K562 (cell line): ENCODE data around the gene CPT1A. TPM values are rescaled to one million over a fixed set of nuclear protein-coding genes. Genes with fewer than 3 reads are reported as not detected.

Source experiments
- ATAC-seq: fragments of 200-7000 bp; cut with Tn5 transposase; 3 replicates; pipeline ENCODE4 v1.9.1; 2020; ENCODE audit warnings: moderate library complexity
- BruUV-seq: library from RNA; stranded (reverse); fragments of 400-500 nt; replicated peaks from 2 replicates; lab custom pipeline; 2021; lab: Mats Ljungman, UMichigan
- CTCF ChIA-PET: fragments of 300-600 bp; formaldehyde crosslinking; extraction: SDS; loops from one replicate; lab custom pipeline; 2021; ENCODE audit warnings: low intra/inter-chr PET ratio; lab: Yijun Ruan, JAX
- POLR2A ChIA-PET: fragments of 300-600, 350-650 bp; sonication (Branson Sonifier 250); formaldehyde crosslinking; extraction: SDS; loops from one replicate; lab custom pipeline; 2021; ENCODE audit warnings: antibody characterized with exemption, inconsistent platforms; lab: Yijun Ruan, JAX
- DNase-seq, 4 experiments: peaks; one replicate each; pipeline versions ENCODE4 v3.0.0 to v3.0.0-alpha.2; 2011 to 2018; ENCODE audit warnings: low spot score in 3 of 4, mixed read lengths in 3 of 4; ENCODE audit errors: extremely low read depth in 1 of 4
- FAIRE-seq: peaks from 2 replicates; lab custom pipeline; 2011; peaks lifted over from hg19 to GRCh38; lab: Jason Lieb, UNC
- H2AFZ ChIP-seq: 2 replicates; pipeline ENCODE4 v1.6.0; 2011; ENCODE audit warnings: low read depth, low read length, control low read depth, inconsistent platforms
- H3K27ac ChIP-seq: fragments of 200-600 bp; 3 replicates; pipeline ENCODE4 v1.8.0; 2011; ENCODE audit warnings: low read depth, mild to moderate bottlenecking, control low read depth, inconsistent platforms, low read length, moderate library complexity, mixed read lengths; ENCODE audit errors: extremely low read depth
- H3K27me3 ChIP-seq, 2 experiments: fragments of 300-600 bp in 1 of 2; 2 replicates in 1 of 2; 3 replicates in 1 of 2; pipeline versions ENCODE4 v1.6.0 to v1.8.0; 2011; ENCODE audit warnings: inconsistent platforms in 2 of 2, low read length in 2 of 2, mild to moderate bottlenecking in 1 of 2, mixed read lengths in 1 of 2, moderate library complexity in 1 of 2; ENCODE audit not compliant: control insufficient read depth in 2 of 2, insufficient read depth in 2 of 2
- H3K36me3 ChIP-seq: fragments of 300-600 bp; 3 replicates; pipeline ENCODE4 v1.8.0; 2011; ENCODE audit warnings: mild to moderate bottlenecking, low read length, inconsistent platforms; ENCODE audit not compliant: control insufficient read depth, insufficient read depth
- H3K4me1 ChIP-seq, 2 experiments: fragments of 200-600 bp in 1 of 2; replicated peaks in 1 of 2; 2 replicates in 1 of 2; 3 replicates in 1 of 2; pipeline versions ENCODE4 v1.5.1 to v1.8.0; 2011; ENCODE audit warnings: inconsistent platforms in 2 of 2, low read length in 2 of 2, mild to moderate bottlenecking in 1 of 2, mixed read lengths in 1 of 2, moderate library complexity in 1 of 2; ENCODE audit not compliant: control insufficient read depth in 2 of 2, insufficient read depth in 2 of 2
- H3K4me2 ChIP-seq: 2 replicates; pipeline ENCODE4 v1.6.1; 2011; ENCODE audit warnings: low read length, control low read depth, inconsistent platforms, mixed read lengths; ENCODE audit not compliant: insufficient read depth
- H3K4me3 ChIP-seq: fragments of 200-600 bp; sonication (generic), shearing (Covaris generic); 2 replicates; pipeline ENCODE4 v1.5.1; 2016; ENCODE audit warnings: control low read depth, inconsistent platforms
- H3K79me2 ChIP-seq: fragments of 200-600 bp; 3 replicates; pipeline ENCODE4 v1.8.0; 2011; ENCODE audit warnings: low read length, inconsistent platforms; ENCODE audit not compliant: control insufficient read depth, insufficient read depth
- H3K9ac ChIP-seq, 2 experiments: 2 replicates each; pipeline versions ENCODE4 v1.6.0 to v1.6.1; 2011; ENCODE audit warnings: low read depth in 2 of 2, low read length in 2 of 2, control low read depth in 1 of 2, inconsistent platforms in 1 of 2, mild to moderate bottlenecking in 1 of 2, mixed read lengths in 1 of 2; ENCODE audit not compliant: insufficient read depth in 1 of 2
- H3K9me1 ChIP-seq: one replicate; pipeline ENCODE4 v1.6.0; 2011; ENCODE audit warnings: inconsistent platforms, mild to moderate bottlenecking, low read length, moderate library complexity; ENCODE audit not compliant: control insufficient read depth, insufficient read depth
- H3K9me3 ChIP-seq: replicated peaks from 2 replicates; pipeline ENCODE4 v1.5.1; 2011; ENCODE audit warnings: low read depth, low read length, inconsistent platforms; ENCODE audit not compliant: control insufficient read depth, insufficient read depth
- H4K20me1 ChIP-seq: replicated peaks from 2 replicates; pipeline ENCODE4 v1.6.1; 2011; ENCODE audit warnings: low read length, inconsistent platforms, mixed read lengths; ENCODE audit not compliant: control insufficient read depth, insufficient read depth
- CEBPZ ChIP-seq: fragments of 150-350 bp; IDR thresholded peaks from 2 replicates; pipeline ENCODE4 v1.6.1; 2014; ENCODE audit warnings: low read depth, mild to moderate bottlenecking, low read length, borderline replicate concordance
- ETV5 ChIP-seq: sonication (generic); formaldehyde crosslinking; IDR thresholded peaks from 2 replicates; pipeline ENCODE4 v1.4.0; 2020; ENCODE audit warnings: low read depth, mild to moderate bottlenecking, missing genetic modification reagents
- FOXA1 ChIP-seq: fragments of 450-650 bp; IDR thresholded peaks from 2 replicates; pipeline ENCODE4 v1.6.1; 2016; ENCODE audit warnings: mild to moderate bottlenecking, borderline replicate concordance
- HES1 ChIP-seq: fragments of 450-650 bp; IDR thresholded peaks from 2 replicates; pipeline ENCODE4 v1.6.1; 2016; ENCODE audit warnings: low read depth, mild to moderate bottlenecking, moderate library complexity
- HEY1 ChIP-seq: fragments of 250-450 bp; sonication (Bioruptor Pico); IDR thresholded peaks from 2 replicates; pipeline ENCODE4 v1.5.0; 2020; ENCODE audit warnings: mild to moderate bottlenecking, moderate library complexity, borderline replicate concordance
- KAT7 ChIP-seq: sonication (generic); formaldehyde crosslinking; IDR thresholded peaks from 2 replicates; pipeline ENCODE4 v1.8.0; 2022; ENCODE audit warnings: missing genetic modification reagents, mild to moderate bottlenecking, borderline replicate concordance
- MBD1 ChIP-seq: fragments of 250-450 bp; sonication (Bioruptor Pico); IDR thresholded peaks from 2 replicates; pipeline ENCODE4 v1.8.0; 2022; ENCODE audit warnings: inconsistent platforms
- PRMT5 ChIP-seq: sonication (generic); formaldehyde crosslinking; IDR thresholded peaks from 2 replicates; pipeline ENCODE4 v1.5.0; 2020; ENCODE audit warnings: missing genetic modification reagents
- PURB ChIP-seq: sonication (generic); formaldehyde crosslinking; IDR thresholded peaks from 2 replicates; pipeline ENCODE4 v1.9.0; 2021; ENCODE audit warnings: low read depth, mild to moderate bottlenecking, missing genetic modification reagents
- RB1 ChIP-seq: fragments of 450-650 bp; IDR thresholded peaks from 2 replicates; pipeline ENCODE4 v1.6.1; 2017; ENCODE audit warnings: low read depth, mild to moderate bottlenecking
- RCOR1 ChIP-seq, 2 experiments: IDR thresholded peaks; 2 replicates each; pipeline ENCODE4 v1.6.1; 2012; ENCODE audit warnings: low read depth in 2 of 2, low read length in 2 of 2, borderline replicate concordance in 1 of 2, improper control_type of control experiment in 1 of 2
- SIRT6 ChIP-seq: IDR thresholded peaks from one replicate; pipeline ENCODE4 v1.6.1; 2012; ENCODE audit warnings: low read depth, mild to moderate bottlenecking, control low read depth, inconsistent platforms, low read length, moderate library complexity
- TBP ChIP-seq: optimal IDR thresholded peaks from 2 replicates; pipeline ENCODE3; 2011; ENCODE audit warnings: low read depth, low read length, improper control_type of control experiment
- ZC3H8 ChIP-seq: fragments of 450-650 bp; IDR thresholded peaks from 2 replicates; pipeline ENCODE4 v1.6.1; 2017
- ZFP36 ChIP-seq: fragments of 150-350 bp; IDR thresholded peaks from 2 replicates; pipeline ENCODE4 v1.6.1; 2018; ENCODE audit warnings: low read length, low read depth; ENCODE audit not compliant: partially characterized antibody
- ZNF197 ChIP-seq: fragments of 200-800 bp; sonication (Bioruptor generic); IDR thresholded peaks from 2 replicates; pipeline ENCODE4 v1.6.1; 2016; ENCODE audit warnings: low read depth, missing genetic modification characterization, missing compliant biosample characterization
- ZNF507 ChIP-seq: conservative IDR thresholded peaks from 2 replicates; pipeline ENCODE4 v1.6.1; 2017; ENCODE audit warnings: missing genetic modification characterization, missing compliant biosample characterization
- ZNF707 ChIP-seq: fragments of 250-450 bp; sonication (Bioruptor Pico); conservative IDR thresholded peaks from 2 replicates; pipeline ENCODE4 v1.8.0; 2022; ENCODE audit warnings: inconsistent platforms, mild to moderate bottlenecking, moderate library complexity
- ZSCAN29 ChIP-seq: fragments of 450-650 bp; IDR thresholded peaks from 2 replicates; pipeline ENCODE4 v1.6.1; 2017
- WGBS: fragments of 100-300 bp; shearing (Covaris generic); methylation state at CpG from one replicate; pipeline ENCODE4 v1.1.6; 2016; ENCODE audit warnings: low coverage, mixed read lengths; ENCODE audit not compliant: insufficient coverage; ENCODE audit errors: missing lambda C conversion rate; 5-methylcytosine and 5-hydroxymethylcytosine counted together
- in situ Hi-C: fragments of 300-500 bp; cut with MboI; formaldehyde crosslinking; loops from 4 replicates; pipeline ENCODE4 v1.15.0; 2018; ENCODE audit warnings: inconsistent platforms, mixed read lengths
- intact Hi-C: fragments of 100-400 bp; cut with micrococcal nuclease; formaldehyde crosslinking; loops from 2 replicates; pipeline ENCODE4 v1.14.2; 2022
- polyA plus RNA-seq, 8 experiments: library from polyadenylated mRNA; depleted of rRNA in 4 of 8; stranded (reverse) in 5 of 8; unstranded in 3 of 8; fragments of >200 nt; fragmentation: Nextera tagmentation in 2 of 8; fragmentation: Illumina TruSeq in 1 of 8; extraction: Ambion mirVana in 2 of 8; extraction: Trizol in 1 of 8; gene quantifications; 2 replicates each; pipeline versions ENCODE4 v1.2.1 to v1.2.3, GENCODE V29; 2011 to 2014; ENCODE audit warnings: inconsistent platforms in 1 of 8, missing spikeins in 1 of 8
- total RNA-seq, 7 experiments: library from RNA; depleted of rRNA in 6 of 7; stranded (reverse); fragments of >200 nt in 6 of 7; fragmentation: Illumina TruSeq in 2 of 7; extraction: Trizol in 2 of 7; gene quantifications; 2 replicates each; pipeline versions ENCODE4 v1.2.1 to v1.2.3, GENCODE V29; 2011 to 2021; ENCODE audit warnings: low replicate concordance in 1 of 7

CPT1A gene
- total and polyA plus RNA-seq, 9 of the 15 experiments (the other 6 are each of a cell fraction or from before 2014, with no cell fraction given) = 2.6 to 29.1 (median 12.3) TPM

- ChIA-PET POLR2A (interaction anchor here (1.1 kb wide), 1 partner anchor 14 kb away, joined by 4 read pairs; no protein-coding TSS in a partner anchor), CTCF (no interaction called here)
- Histone ChIP-seq H3K4me2 (no peak overlapping the region), H3K4me3 (no peak overlapping the region), H3K9me3 (no peaks in the 10 kb centered on the region), H4K20me1 (no peaks in the 10 kb centered on the region), H3K9me1 (no peaks in the 10 kb centered on the region), H3K4me1 (no peaks in the 10 kb centered on the region), H3K27me3 (no peaks in the 10 kb centered on the region), H3K79me2 (no peaks in the 10 kb centered on the region), H3K27ac (no peak overlapping the region), H3K36me3 (peaks cover 25% of the 10 kb centered on the region; the same call in 1 of the 3 replicates), H2AFZ (no peak overlapping the region), H3K9ac (no peak overlapping the region)
- FAIRE-seq (no peak), DNase-seq (no peak), ATAC-seq (no peak)
- intact Hi-C loops = no loop called here
- in situ Hi-C loops = no loop called here
- WGBS = 90% methylated on average over 13 of the region's 18 CpGs
- no TSS peak for BruUV-seq
- TF ChIP-seq SIRT6 (no peak), ETV5 (CRISPR knock-in tag) (no peak), ZNF197 (CRISPR knock-in tag) (no peak), TBP (no peak), RCOR1 (IDR thresholded peaks at IDR 0.05; ENCODE audit: borderline replicate concordance in 1 of 2, low read depth in 2 of 2, low read length in 2 of 2) (no peak), KAT7 (CRISPR knock-in tag) (no peak), MBD1 (CRISPR knock-in tag) (no peak), RB1 (no peak), PRMT5 (no peak), PURB (CRISPR knock-in tag) (no peak), CEBPZ (no peak), FOXA1 (no peak), ZNF707 (CRISPR knock-in tag) (no peak), ZNF507 (no peak), HES1 (no peak), HEY1 (CRISPR knock-in tag) (no peak), ZSCAN29 (no peak), ZC3H8 (no peak), ZFP36 (no peak)
Observed at GRCh38 chr11:68792400-68792966, 49.2 kb downstream of the CPT1A start.
